OCI-LY7 (cell line): ENCODE measurements around the gene CDCP2.

ENCODE experiments used
- EZH2phosphoT487 ChIP-seq: fragments of 200-600 bp; sonication (generic); IDR thresholded peaks from 2 replicates; pipeline ENCODE4 v1.6.1; 2018; ENCODE audit warnings: low read depth, borderline replicate concordance, mild to moderate bottlenecking, mixed run types, antibody characterized with exemption, low read length, moderate library complexity, mixed read lengths
- TF ChIP-seq, protein P1 (sequence below): fragments of 200-600 bp; sonication (generic); conservative IDR thresholded peaks from 2 replicates; pipeline ENCODE4 v1.5.1; 2014; ENCODE audit warnings: mild to moderate bottlenecking, antibody characterized with exemption, low read length, moderate library complexity, mixed read lengths

DNA sequence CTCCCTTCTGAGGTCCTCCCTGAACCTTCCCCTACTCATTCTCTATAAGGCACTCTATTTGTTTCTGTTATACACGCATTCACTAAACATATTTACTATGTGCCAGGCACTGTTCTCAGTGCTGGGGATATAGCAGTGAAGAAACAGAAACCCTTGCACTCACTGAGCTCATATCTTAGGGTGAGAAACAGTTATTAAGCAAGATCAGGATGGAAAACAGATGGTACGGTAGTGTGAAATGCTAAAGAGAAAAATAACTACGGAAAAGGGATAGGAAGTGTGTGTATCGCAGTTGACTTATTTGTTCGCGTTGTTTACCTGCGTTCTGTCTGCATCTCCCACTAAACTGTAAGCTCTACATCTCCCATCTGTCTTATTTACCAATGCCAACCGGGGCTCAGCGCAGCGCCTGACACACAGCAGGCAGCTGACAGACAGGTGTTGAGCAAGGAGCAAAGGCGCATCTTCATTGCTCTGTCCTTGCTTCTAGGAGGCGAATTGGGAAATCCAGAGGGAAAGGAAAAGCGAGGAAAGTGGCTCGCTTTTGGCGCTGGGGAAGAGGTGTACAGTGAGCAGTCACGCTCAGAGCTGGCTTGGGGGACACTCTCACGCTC lies 46.5 kb upstream of the CDCP2 start:
- TF ChIP-seq, protein P1, sequence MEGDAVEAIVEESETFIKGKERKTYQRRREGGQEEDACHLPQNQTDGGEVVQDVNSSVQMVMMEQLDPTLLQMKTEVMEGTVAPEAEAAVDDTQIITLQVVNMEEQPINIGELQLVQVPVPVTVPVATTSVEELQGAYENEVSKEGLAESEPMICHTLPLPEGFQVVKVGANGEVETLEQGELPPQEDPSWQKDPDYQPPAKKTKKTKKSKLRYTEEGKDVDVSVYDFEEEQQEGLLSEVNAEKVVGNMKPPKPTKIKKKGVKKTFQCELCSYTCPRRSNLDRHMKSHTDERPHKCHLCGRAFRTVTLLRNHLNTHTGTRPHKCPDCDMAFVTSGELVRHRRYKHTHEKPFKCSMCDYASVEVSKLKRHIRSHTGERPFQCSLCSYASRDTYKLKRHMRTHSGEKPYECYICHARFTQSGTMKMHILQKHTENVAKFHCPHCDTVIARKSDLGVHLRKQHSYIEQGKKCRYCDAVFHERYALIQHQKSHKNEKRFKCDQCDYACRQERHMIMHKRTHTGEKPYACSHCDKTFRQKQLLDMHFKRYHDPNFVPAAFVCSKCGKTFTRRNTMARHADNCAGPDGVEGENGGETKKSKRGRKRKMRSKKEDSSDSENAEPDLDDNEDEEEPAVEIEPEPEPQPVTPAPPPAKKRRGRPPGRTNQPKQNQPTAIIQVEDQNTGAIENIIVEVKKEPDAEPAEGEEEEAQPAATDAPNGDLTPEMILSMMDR = no peak
- TF ChIP-seq EZH2phosphoT487 = no peak
